Endothelial cell (in vitro differentiated cells): Measurements from ENCODE around the gene DGAT2. TPM values are rescaled to one million over a fixed set of nuclear protein-coding genes. Genes with fewer than 3 reads are reported as not detected.

ENCODE experiments used
- DNase-seq: peaks from one replicate; pipeline ENCODE4 v3.0.0; 2021; ENCODE audit warnings: low spot score
- H3K27ac Mint-ChIP-seq: one replicate; pipeline ENCODE4 v1.8.0; 2021; ENCODE audit warnings: mixed read lengths, inconsistent platforms; ENCODE audit not compliant: unreplicated experiment
- H3K27me3 Mint-ChIP-seq: one replicate; pipeline ENCODE4 v1.8.0; 2021; ENCODE audit warnings: mild to moderate bottlenecking, moderate library complexity, mixed read lengths, inconsistent platforms; ENCODE audit not compliant: unreplicated experiment
- H3K36me3 Mint-ChIP-seq: one replicate; pipeline ENCODE4 v1.8.0; 2021; ENCODE audit warnings: mild to moderate bottlenecking, low read depth, mixed read lengths, inconsistent platforms; ENCODE audit not compliant: unreplicated experiment
- H3K4me1 Mint-ChIP-seq: one replicate; pipeline ENCODE4 v1.8.0; 2021; ENCODE audit warnings: mild to moderate bottlenecking, mixed read lengths, inconsistent platforms; ENCODE audit not compliant: unreplicated experiment
- H3K4me3 Mint-ChIP-seq: one replicate; pipeline ENCODE4 v1.8.0; 2021; ENCODE audit warnings: mild to moderate bottlenecking, mixed read lengths, inconsistent platforms; ENCODE audit not compliant: unreplicated experiment
- H3K9me3 Mint-ChIP-seq: one replicate; pipeline ENCODE4 v1.8.0; 2021; ENCODE audit warnings: mixed read lengths, inconsistent platforms; ENCODE audit not compliant: unreplicated experiment
- CTCF ChIP-seq: fragments of 200-600 bp; sonication (generic); IDR thresholded peaks from one replicate; pipeline ENCODE4 v1.5.0; 2021; ENCODE audit warnings: antibody characterized with exemption; ENCODE audit not compliant: unreplicated experiment
- total RNA-seq: library from RNA; stranded (reverse); fragmentation: NEBNext Ultra II Directional; extraction: Animal tissue kit (Norgen Biotek cat#: 25700); gene quantifications from one replicate; pipeline ENCODE4 v1.2.1, GENCODE V29; 2021; ENCODE audit not compliant: unreplicated experiment

The DGAT2 gene
- total RNA-seq, 1 donor from 2014 or later, result 0.51 TPM

DNA sequence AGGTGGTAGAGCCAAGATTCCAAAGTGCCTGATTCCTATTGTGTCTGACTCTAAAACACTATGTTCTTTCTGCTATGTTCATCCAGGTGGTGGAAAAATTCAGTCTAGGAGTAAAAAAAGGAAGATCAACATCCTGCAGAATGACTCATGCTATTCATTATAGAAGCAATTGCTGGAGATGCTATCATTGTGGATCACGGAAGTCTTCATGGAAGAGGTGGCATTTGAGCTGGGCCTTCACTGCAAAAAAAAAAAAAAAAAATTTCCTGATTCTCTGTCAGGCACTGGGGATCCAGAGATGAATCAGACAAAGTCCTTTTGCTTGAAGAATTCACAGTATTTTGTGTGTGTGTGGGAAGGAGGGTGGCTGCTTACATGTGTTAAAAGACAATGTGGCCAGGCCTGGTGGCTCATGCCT is 45.1 kb downstream of the DGAT2 start:
- peak overlapping the region; percentile 93 for H3K4me3 Mint-ChIP-seq
- peaks cover 20% of the 10 kb centered on the region for H3K4me1 Mint-ChIP-seq
- no peak for DNase-seq
- H3K36me3 Mint-ChIP-seq, result peaks cover 4% of the 10 kb centered on the region
- TF ChIP-seq CTCF, result no peak
- no peaks in the 10 kb centered on the region for H3K9me3 Mint-ChIP-seq
- no peaks in the 10 kb centered on the region for H3K27me3 Mint-ChIP-seq
- peak overlapping the region; percentile 91 for H3K27ac Mint-ChIP-seq

GRCh38 chr11:75814363-75814676 is 45.7 kb downstream of the DGAT2 start:
- no peak for DNase-seq
- Mint-ChIP-seq H3K9me3 (no peaks in the 10 kb centered on the region), H3K4me3 (peak overlapping the region; percentile 93), H3K27me3 (no peaks in the 10 kb centered on the region), H3K27ac (peak overlapping the region; percentile 91), H3K4me1 (peaks cover 20% of the 10 kb centered on the region), H3K36me3 (peaks cover 4% of the 10 kb centered on the region)
- TF ChIP-seq CTCF, result no peak

DNA sequence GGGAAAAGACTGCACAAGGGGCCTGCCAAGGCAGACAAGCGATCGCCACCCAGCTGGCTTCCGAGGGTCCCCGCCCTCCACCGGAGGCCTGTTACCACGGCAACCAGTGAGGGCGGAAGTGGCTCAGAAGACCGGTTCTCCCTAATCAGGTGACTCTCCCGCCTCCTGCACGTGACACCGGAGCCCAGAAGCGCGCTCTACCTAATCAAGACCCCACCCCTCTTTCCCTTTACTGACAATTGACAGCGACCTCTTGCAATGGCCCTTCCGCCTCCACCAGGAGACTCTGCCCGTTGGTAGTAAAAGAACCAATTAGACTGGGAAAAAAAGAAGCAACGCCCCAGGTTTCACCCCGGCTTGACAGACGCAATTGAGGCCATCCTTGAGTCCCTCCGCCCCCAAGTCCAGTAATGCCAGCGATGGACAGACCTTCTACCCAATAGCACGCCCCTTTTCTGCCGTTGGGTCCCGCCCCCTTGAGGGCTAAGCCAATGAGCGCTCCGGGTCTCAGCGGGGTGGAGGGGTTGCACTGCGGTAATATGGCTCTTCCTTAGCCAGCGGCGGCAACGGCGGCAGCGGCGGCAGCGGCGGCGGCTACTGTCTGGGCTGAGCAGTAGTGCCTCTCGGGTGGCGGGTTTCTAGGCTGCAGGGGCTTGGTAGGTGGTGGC is 46.2 kb downstream of the DGAT2 start, which contains the start of gene UVRAG:
UVRAG (plus strand) TSS at position 534 of the 668 bp plus-strand sequence. CDS start 198 bp downstream, outside the sequence.
- Mint-ChIP-seq H3K27ac (peak within 1 kb of the TSS; percentile 91), H3K4me1 (peaks cover 20% of the 10 kb centered on the region), H3K27me3 (no peaks in the 10 kb centered on the region), H3K9me3 (no peaks in the 10 kb centered on the region), H3K36me3 (peaks cover 4% of the 10 kb centered on the region), H3K4me3 (peak within 1 kb of the TSS; percentile 93)
- peak; percentile 99 for DNase-seq
- TF ChIP-seq CTCF, result no peak

DNA sequence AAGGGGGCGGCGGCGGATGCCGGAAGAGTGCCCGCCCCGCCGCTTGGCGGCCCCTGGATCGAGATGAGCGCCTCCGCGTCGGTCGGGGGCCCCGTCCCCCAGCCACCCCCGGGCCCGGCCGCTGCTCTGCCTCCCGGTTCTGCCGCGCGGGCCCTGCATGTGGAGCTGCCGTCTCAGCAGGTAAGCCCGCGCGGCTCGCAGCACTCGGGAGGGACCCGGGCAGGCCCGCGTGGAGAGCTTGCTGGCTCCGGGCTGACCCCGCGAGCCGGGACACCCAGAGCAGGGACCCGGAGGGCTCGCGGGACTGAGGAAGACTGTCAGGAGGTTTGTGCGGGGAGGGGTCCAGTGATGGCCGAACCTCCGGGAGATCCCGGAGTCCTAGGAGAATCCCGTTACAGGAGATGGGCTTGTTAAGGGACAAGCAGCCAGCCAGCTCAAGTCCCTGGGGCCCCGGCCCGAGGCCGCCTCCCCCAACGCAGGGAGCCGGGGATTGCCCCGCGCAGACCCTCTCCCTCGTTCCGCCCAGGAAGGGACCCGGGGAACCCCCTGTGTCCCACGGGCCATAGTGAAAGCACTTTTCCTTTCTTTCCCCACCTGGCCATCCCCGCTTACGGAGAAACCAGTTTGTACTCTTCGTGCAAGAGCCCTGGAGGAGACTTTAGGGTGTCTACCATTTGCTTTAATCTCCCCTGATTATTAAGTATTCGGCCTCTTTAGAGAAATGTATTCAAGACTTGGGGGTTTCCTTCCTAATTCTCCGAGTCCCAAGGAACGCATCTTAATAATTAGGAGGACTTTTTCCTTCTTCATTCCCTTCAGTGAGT is 47.0 kb downstream of the DGAT2 start:
- Mint-ChIP-seq H3K27ac (peak overlapping the region; percentile 91), H3K4me1 (peaks cover 20% of the 10 kb centered on the region), H3K36me3 (peaks cover 4% of the 10 kb centered on the region), H3K9me3 (no peaks in the 10 kb centered on the region), H3K27me3 (no peaks in the 10 kb centered on the region), H3K4me3 (peak overlapping the region; percentile 93)
- peak; percentile 56 for DNase-seq
- TF ChIP-seq CTCF, result no peak
